ENCODE data around the gene MTHFR.

- TF ChIP-seq, protein P1, sequence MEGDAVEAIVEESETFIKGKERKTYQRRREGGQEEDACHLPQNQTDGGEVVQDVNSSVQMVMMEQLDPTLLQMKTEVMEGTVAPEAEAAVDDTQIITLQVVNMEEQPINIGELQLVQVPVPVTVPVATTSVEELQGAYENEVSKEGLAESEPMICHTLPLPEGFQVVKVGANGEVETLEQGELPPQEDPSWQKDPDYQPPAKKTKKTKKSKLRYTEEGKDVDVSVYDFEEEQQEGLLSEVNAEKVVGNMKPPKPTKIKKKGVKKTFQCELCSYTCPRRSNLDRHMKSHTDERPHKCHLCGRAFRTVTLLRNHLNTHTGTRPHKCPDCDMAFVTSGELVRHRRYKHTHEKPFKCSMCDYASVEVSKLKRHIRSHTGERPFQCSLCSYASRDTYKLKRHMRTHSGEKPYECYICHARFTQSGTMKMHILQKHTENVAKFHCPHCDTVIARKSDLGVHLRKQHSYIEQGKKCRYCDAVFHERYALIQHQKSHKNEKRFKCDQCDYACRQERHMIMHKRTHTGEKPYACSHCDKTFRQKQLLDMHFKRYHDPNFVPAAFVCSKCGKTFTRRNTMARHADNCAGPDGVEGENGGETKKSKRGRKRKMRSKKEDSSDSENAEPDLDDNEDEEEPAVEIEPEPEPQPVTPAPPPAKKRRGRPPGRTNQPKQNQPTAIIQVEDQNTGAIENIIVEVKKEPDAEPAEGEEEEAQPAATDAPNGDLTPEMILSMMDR (IDR thresholded peaks at IDR 0.05; ENCODE audit: low read length): no peak
- TF ChIP-seq EZH2 (IDR thresholded peaks at IDR 0.05; ENCODE audit: borderline replicate concordance, low read length): no peak
These were observed 5.4 kb downstream of the MTHFR start for GRCh38 chr1:11800391-11800755.
